ENCODE measurements around the gene NAA10. TPM values are rescaled to one million over a fixed set of nuclear protein-coding genes. Genes with fewer than 3 reads are reported as not detected.

Gene NAA10
- total RNA-seq, 1 experiment from 2014 or later, result 107 TPM

DNA sequence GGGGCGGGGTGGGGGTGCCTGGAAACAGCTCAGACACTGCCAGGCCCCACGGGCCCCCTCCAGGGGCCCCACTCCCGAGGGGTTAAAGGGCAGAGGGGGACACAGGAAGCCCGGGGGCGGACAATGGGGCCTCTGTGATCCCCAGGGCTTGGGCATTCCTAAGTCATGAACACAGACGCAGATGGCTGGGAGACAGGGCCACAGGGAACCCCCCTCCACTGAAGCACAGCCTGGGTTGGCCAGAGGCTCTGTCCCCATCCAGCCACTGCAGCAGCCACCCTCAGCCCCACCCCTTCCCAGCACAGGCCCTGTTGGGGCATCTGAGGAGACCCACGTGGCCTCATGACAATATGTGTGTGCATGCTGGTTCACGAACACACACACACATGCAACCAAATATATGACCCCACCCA is 52.7 kb downstream of the NAA10 start:
- H3K4me1 Mint-ChIP-seq, result peaks cover 55% of the 10 kb centered on the region
- ATAC-seq, result no peak; the same call in 1 of the 2 replicates
- H3K9me3 Mint-ChIP-seq, result no peaks in the 10 kb centered on the region
- no peaks in the 10 kb centered on the region for H3K36me3 Mint-ChIP-seq
- no peaks in the 10 kb centered on the region; the same call in 1 of the 2 replicates for H3K27me3 Mint-ChIP-seq (ENCODE audit: low read depth)
- TF ChIP-seq ETV6 (CRISPR knock-in tag; IDR thresholded peaks at IDR 0.05) (no peak), ZNF219 (CRISPR knock-in tag; IDR thresholded peaks at IDR 0.05; ENCODE audit: borderline replicate concordance) (no peak), RELA (CRISPR knock-in tag; IDR thresholded peaks at IDR 0.05; ENCODE audit: borderline replicate concordance) (no peak), EMX1 (CRISPR knock-in tag; IDR thresholded peaks at IDR 0.05) (no peak)
- TF ChIP-seq, protein P1, sequence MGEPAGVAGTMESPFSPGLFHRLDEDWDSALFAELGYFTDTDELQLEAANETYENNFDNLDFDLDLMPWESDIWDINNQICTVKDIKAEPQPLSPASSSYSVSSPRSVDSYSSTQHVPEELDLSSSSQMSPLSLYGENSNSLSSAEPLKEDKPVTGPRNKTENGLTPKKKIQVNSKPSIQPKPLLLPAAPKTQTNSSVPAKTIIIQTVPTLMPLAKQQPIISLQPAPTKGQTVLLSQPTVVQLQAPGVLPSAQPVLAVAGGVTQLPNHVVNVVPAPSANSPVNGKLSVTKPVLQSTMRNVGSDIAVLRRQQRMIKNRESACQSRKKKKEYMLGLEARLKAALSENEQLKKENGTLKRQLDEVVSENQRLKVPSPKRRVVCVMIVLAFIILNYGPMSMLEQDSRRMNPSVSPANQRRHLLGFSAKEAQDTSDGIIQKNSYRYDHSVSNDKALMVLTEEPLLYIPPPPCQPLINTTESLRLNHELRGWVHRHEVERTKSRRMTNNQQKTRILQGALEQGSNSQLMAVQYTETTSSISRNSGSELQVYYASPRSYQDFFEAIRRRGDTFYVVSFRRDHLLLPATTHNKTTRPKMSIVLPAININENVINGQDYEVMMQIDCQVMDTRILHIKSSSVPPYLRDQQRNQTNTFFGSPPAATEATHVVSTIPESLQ (CRISPR knock-in tag; IDR thresholded peaks at IDR 0.05), result no peak
- TF ChIP-seq, protein P2, sequence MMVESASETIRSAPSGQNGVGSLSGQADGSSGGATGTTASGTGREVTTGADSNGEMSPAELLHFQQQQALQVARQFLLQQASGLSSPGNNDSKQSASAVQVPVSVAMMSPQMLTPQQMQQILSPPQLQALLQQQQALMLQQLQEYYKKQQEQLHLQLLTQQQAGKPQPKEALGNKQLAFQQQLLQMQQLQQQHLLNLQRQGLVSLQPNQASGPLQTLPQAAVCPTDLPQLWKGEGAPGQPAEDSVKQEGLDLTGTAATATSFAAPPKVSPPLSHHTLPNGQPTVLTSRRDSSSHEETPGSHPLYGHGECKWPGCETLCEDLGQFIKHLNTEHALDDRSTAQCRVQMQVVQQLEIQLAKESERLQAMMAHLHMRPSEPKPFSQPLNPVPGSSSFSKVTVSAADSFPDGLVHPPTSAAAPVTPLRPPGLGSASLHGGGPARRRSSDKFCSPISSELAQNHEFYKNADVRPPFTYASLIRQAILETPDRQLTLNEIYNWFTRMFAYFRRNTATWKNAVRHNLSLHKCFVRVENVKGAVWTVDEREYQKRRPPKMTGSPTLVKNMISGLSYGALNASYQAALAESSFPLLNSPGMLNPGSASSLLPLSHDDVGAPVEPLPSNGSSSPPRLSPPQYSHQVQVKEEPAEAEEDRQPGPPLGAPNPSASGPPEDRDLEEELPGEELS (CRISPR knock-in tag; IDR thresholded peaks at IDR 0.05), result no peak
- ChIA-PET POLR2A (interaction anchor here (1.9 kb wide), 1 partner anchor 46 kb away, joined by 6 read pairs; no protein-coding TSS in a partner anchor), CTCF (interaction anchor here (0.7 to 0.8 kb wide), 2 partner anchors 46 to 76 kb away, joined by 3 read pairs; no protein-coding TSS in a partner anchor)
- peak overlapping the region; percentile 26; the same call in 1 of the 2 replicates for H3K4me3 Mint-ChIP-seq
- DNase-seq (ENCODE audit: low spot score), result no peak
- H3K27ac Mint-ChIP-seq, result peak overlapping the region; percentile 89

DNA sequence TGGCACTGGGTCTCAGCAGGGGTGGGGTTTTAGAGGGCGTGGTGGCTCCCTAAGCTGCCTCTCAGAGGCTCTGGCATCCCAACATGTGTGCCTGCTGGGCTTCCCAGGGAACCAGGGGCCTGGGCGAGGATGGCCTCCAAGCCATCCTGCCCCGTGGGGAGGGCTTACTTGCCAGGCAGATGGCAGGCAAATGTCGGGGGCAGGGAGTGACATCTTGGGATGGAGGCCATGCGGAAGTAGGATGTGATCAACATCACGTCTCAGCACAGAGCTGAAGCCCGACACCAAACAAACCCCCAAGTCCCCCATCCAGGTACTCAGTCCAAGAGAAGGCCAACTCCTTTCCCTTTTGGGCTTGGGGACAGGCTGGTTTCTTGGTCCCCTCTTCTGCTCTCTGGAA is 53.6 kb downstream of the NAA10 start:
- TF ChIP-seq HMGA2 (CRISPR knock-in tag; IDR thresholded peaks at IDR 0.05) (no peak), GRHL2 (CRISPR knock-in tag; IDR thresholded peaks at IDR 0.05; ENCODE audit: insufficient replicate concordance, severe bottlenecking) (no peak), TP53 (CRISPR knock-in tag; IDR thresholded peaks at IDR 0.05) (no peak), CREM (CRISPR knock-in tag; IDR thresholded peaks at IDR 0.05) (no peak), ZBTB21 (CRISPR knock-in tag; IDR thresholded peaks at IDR 0.05; ENCODE audit: borderline replicate concordance) (no peak), ZNF416 (CRISPR knock-in tag; IDR thresholded peaks at IDR 0.05) (no peak), ZNF219 (CRISPR knock-in tag; IDR thresholded peaks at IDR 0.05; ENCODE audit: borderline replicate concordance) (no peak), NFATC4 (CRISPR knock-in tag; IDR thresholded peaks at IDR 0.05) (no peak), RELA (CRISPR knock-in tag; IDR thresholded peaks at IDR 0.05; ENCODE audit: borderline replicate concordance) (no peak), EMX1 (CRISPR knock-in tag; IDR thresholded peaks at IDR 0.05) (no peak), ZNF263 (CRISPR knock-in tag; IDR thresholded peaks at IDR 0.05; ENCODE audit: low read depth) (no peak), TEAD1 (CRISPR knock-in tag; IDR thresholded peaks at IDR 0.05) (no peak), NR2C2 (CRISPR knock-in tag; IDR thresholded peaks at IDR 0.05) (no peak)
- TF ChIP-seq, protein P3, sequence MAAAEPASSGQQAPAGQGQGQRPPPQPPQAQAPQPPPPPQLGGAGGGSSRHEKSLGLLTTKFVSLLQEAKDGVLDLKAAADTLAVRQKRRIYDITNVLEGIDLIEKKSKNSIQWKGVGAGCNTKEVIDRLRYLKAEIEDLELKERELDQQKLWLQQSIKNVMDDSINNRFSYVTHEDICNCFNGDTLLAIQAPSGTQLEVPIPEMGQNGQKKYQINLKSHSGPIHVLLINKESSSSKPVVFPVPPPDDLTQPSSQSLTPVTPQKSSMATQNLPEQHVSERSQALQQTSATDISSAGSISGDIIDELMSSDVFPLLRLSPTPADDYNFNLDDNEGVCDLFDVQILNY (CRISPR knock-in tag; IDR thresholded peaks at IDR 0.05), result no peak
- TF ChIP-seq, protein P4, sequence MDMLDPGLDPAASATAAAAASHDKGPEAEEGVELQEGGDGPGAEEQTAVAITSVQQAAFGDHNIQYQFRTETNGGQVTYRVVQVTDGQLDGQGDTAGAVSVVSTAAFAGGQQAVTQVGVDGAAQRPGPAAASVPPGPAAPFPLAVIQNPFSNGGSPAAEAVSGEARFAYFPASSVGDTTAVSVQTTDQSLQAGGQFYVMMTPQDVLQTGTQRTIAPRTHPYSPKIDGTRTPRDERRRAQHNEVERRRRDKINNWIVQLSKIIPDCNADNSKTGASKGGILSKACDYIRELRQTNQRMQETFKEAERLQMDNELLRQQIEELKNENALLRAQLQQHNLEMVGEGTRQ (CRISPR knock-in tag; IDR thresholded peaks at IDR 0.05), result no peak
- TF ChIP-seq, protein P5, sequence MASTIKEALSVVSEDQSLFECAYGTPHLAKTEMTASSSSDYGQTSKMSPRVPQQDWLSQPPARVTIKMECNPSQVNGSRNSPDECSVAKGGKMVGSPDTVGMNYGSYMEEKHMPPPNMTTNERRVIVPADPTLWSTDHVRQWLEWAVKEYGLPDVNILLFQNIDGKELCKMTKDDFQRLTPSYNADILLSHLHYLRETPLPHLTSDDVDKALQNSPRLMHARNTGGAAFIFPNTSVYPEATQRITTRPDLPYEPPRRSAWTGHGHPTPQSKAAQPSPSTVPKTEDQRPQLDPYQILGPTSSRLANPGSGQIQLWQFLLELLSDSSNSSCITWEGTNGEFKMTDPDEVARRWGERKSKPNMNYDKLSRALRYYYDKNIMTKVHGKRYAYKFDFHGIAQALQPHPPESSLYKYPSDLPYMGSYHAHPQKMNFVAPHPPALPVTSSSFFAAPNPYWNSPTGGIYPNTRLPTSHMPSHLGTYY (CRISPR knock-in tag; IDR thresholded peaks at IDR 0.05), result no peak
- TF ChIP-seq, protein P6, sequence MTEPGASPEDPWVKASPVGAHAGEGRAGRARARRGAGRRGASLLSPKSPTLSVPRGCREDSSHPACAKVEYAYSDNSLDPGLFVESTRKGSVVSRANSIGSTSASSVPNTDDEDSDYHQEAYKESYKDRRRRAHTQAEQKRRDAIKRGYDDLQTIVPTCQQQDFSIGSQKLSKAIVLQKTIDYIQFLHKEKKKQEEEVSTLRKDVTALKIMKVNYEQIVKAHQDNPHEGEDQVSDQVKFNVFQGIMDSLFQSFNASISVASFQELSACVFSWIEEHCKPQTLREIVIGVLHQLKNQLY (CRISPR knock-in tag; IDR thresholded peaks at IDR 0.05), result no peak
- peaks cover 58% of the 10 kb centered on the region for H3K4me1 Mint-ChIP-seq
- no peak overlapping the region for H3K4me3 Mint-ChIP-seq
- H3K27ac Mint-ChIP-seq, result no peak overlapping the region
- no peak for ATAC-seq
- no peaks in the 10 kb centered on the region; the same call in 1 of the 2 replicates for H3K27me3 Mint-ChIP-seq (ENCODE audit: low read depth)
- ChIA-PET POLR2A (interaction anchor here (1.0 to 1.9 kb wide), 2 partner anchors 46 to 47 kb away, joined by 3 to 6 read pairs; no protein-coding TSS in a partner anchor), CTCF (no interaction called here)
- no peak for DNase-seq (ENCODE audit: low spot score)
- H3K9me3 Mint-ChIP-seq, result no peaks in the 10 kb centered on the region
- H3K36me3 Mint-ChIP-seq, result no peaks in the 10 kb centered on the region
